Measurements from ENCODE around the gene ALG9. TPM values are rescaled to one million over a fixed set of nuclear protein-coding genes. Genes with fewer than 3 reads are reported as not detected.

The ALG9 gene
- total RNA-seq, 1 donor from 2014 or later: 69.4 TPM

DNA sequence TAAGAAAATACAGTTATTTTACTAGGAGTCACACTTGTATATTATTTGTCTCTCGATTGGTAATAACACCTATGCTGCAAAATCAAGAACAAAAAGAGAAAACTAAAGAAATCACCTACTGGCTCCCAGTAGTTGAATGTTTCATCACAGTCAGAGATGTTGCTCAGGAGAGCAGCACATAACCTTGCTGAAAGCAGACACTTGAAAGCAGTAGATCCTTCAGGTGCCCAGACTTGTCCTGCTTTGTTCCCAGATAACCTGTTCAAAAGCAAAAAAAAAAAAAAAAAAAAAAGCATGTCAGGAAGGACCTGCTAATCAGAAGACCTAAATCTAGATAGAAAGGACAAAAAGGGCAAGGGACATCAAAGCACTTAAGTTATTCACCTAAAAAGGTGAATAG lies 1.3 kb downstream of the ALG9 start:
- DNase-seq: no peak

DNA sequence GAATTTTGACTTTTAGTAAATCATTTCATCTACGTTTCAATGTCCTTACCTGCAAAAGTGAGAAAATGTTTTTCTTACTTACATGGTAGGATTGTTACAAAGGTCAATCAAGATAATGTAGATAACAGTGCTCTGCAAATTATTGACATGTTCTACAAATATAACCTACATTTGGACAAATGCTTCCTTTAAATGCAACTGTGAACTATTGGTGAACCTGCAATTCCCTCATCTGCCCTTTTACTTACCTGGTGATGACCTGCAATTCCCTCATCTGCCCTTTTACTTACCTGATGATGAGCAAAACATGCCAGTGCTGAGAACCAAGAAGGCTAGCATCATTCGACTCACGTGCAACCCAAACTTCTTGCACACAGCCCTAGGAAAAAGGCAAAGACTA lies 11.1 kb downstream of the ALG9 start:
- Mint-ChIP-seq H3K4me3 (ENCODE audit: unreplicated experiment) (no peak overlapping the region), H3K36me3 (ENCODE audit: unreplicated experiment) (peaks cover 4% of the 10 kb centered on the region), H3K27ac (ENCODE audit: unreplicated experiment) (no peak overlapping the region), H3K27me3 (ENCODE audit: unreplicated experiment) (no peaks in the 10 kb centered on the region), H3K4me1 (ENCODE audit: low read depth, unreplicated experiment) (no peaks in the 10 kb centered on the region), H3K9me3 (ENCODE audit: unreplicated experiment) (no peaks in the 10 kb centered on the region)
- no peak for DNase-seq
- TF ChIP-seq, protein P1, sequence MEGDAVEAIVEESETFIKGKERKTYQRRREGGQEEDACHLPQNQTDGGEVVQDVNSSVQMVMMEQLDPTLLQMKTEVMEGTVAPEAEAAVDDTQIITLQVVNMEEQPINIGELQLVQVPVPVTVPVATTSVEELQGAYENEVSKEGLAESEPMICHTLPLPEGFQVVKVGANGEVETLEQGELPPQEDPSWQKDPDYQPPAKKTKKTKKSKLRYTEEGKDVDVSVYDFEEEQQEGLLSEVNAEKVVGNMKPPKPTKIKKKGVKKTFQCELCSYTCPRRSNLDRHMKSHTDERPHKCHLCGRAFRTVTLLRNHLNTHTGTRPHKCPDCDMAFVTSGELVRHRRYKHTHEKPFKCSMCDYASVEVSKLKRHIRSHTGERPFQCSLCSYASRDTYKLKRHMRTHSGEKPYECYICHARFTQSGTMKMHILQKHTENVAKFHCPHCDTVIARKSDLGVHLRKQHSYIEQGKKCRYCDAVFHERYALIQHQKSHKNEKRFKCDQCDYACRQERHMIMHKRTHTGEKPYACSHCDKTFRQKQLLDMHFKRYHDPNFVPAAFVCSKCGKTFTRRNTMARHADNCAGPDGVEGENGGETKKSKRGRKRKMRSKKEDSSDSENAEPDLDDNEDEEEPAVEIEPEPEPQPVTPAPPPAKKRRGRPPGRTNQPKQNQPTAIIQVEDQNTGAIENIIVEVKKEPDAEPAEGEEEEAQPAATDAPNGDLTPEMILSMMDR (IDR thresholded peaks at IDR 0.05; ENCODE audit: partially characterized antibody, unreplicated experiment): no peak

More for the DNA sequence above, 1.3 kb downstream of the ALG9 start:
- H3K9me3 Mint-ChIP-seq (ENCODE audit: unreplicated experiment): no peaks in the 10 kb centered on the region
- peaks cover 8% of the 10 kb centered on the region for H3K27me3 Mint-ChIP-seq (ENCODE audit: unreplicated experiment)
- peaks cover 3% of the 10 kb centered on the region for H3K4me1 Mint-ChIP-seq (ENCODE audit: low read depth, unreplicated experiment)
- H3K4me3 Mint-ChIP-seq (ENCODE audit: unreplicated experiment): peak overlapping the region; percentile 44
- H3K27ac Mint-ChIP-seq (ENCODE audit: unreplicated experiment): no peak overlapping the region
- TF ChIP-seq, protein P1 (IDR thresholded peaks at IDR 0.05; ENCODE audit: partially characterized antibody, unreplicated experiment): no peak
- no peaks in the 10 kb centered on the region for H3K36me3 Mint-ChIP-seq (ENCODE audit: unreplicated experiment)

- DNase-seq: no peak
- no peak overlapping the region for H3K27ac Mint-ChIP-seq (ENCODE audit: unreplicated experiment)
- H3K4me1 Mint-ChIP-seq (ENCODE audit: low read depth, unreplicated experiment): no peaks in the 10 kb centered on the region
- H3K27me3 Mint-ChIP-seq (ENCODE audit: unreplicated experiment): no peaks in the 10 kb centered on the region
- peaks cover 10% of the 10 kb centered on the region for H3K36me3 Mint-ChIP-seq (ENCODE audit: unreplicated experiment)
- TF ChIP-seq, protein P1 (IDR thresholded peaks at IDR 0.05; ENCODE audit: partially characterized antibody, unreplicated experiment): no peak
- no peaks in the 10 kb centered on the region for H3K9me3 Mint-ChIP-seq (ENCODE audit: unreplicated experiment)
- no peak overlapping the region for H3K4me3 Mint-ChIP-seq (ENCODE audit: unreplicated experiment)
Observed at GRCh38 chr11:111855506-111855905, 15.9 kb downstream of the ALG9 start.

- TF ChIP-seq, protein P1 (IDR thresholded peaks at IDR 0.05; ENCODE audit: partially characterized antibody, unreplicated experiment): no peak
- Mint-ChIP-seq H3K27me3 (ENCODE audit: unreplicated experiment) (no peaks in the 10 kb centered on the region), H3K9me3 (ENCODE audit: unreplicated experiment) (no peaks in the 10 kb centered on the region), H3K27ac (ENCODE audit: unreplicated experiment) (no peak overlapping the region), H3K36me3 (ENCODE audit: unreplicated experiment) (peaks cover 5% of the 10 kb centered on the region), H3K4me1 (ENCODE audit: low read depth, unreplicated experiment) (no peaks in the 10 kb centered on the region), H3K4me3 (ENCODE audit: unreplicated experiment) (no peak overlapping the region)
- no peak for DNase-seq
Observed at GRCh38 chr11:111852103-111852502, 19.3 kb downstream of the ALG9 start.

GRCh38 chr11:111851636-111852035 lies 19.7 kb downstream of the ALG9 start:
- H3K36me3 Mint-ChIP-seq (ENCODE audit: unreplicated experiment): peaks cover 5% of the 10 kb centered on the region
- H3K9me3 Mint-ChIP-seq (ENCODE audit: unreplicated experiment): no peaks in the 10 kb centered on the region
- no peaks in the 10 kb centered on the region for H3K4me1 Mint-ChIP-seq (ENCODE audit: low read depth, unreplicated experiment)
- H3K27ac Mint-ChIP-seq (ENCODE audit: unreplicated experiment): no peak overlapping the region
- DNase-seq: no peak
- TF ChIP-seq, protein P1 (IDR thresholded peaks at IDR 0.05; ENCODE audit: partially characterized antibody, unreplicated experiment): no peak
- no peak overlapping the region for H3K4me3 Mint-ChIP-seq (ENCODE audit: unreplicated experiment)
- no peaks in the 10 kb centered on the region for H3K27me3 Mint-ChIP-seq (ENCODE audit: unreplicated experiment)

Data from glutamatergic neuron (in vitro differentiated cells).